ENCODE measurements around the gene OVOL2. TPM values are rescaled to one million over a fixed set of nuclear protein-coding genes. Genes with fewer than 3 reads are reported as not detected.

OVOL2 gene
- total and polyA plus RNA-seq, 8 donors = 5.8 to 10.5 (median 7.9) TPM

GRCh38 chr20:18039063-18039462 is 18.7 kb downstream of the OVOL2 start:
- H3K9me3 ChIP-seq = peaks cover 0 to 7% of the 10 kb centered on the region in 2 donors
- H3K36me3 ChIP-seq = no peaks in the 10 kb centered on the region
- H3K27me3 ChIP-seq = no peaks in the 10 kb centered on the region
- no peaks in the 10 kb centered on the region for H3K4me1 ChIP-seq
- no peak overlapping the region for H3K4me3 ChIP-seq
- TF ChIP-seq CTCF (IDR thresholded peaks at IDR 0.05) = no peak
- DNase-seq (no peak), ATAC-seq (no peak)
- no peak overlapping the region for H3K27ac ChIP-seq
- intact Hi-C loops (cut with DNase I) = no loop called here

- Histone ChIP-seq H3K36me3 (no peaks in the 10 kb centered on the region), H3K27me3 (no peaks in the 10 kb centered on the region), H3K27ac (no peak overlapping the region), H3K9me3 (no peaks in the 10 kb centered on the region), H3K4me3 (no peak overlapping the region), H3K4me1 (no peaks in the 10 kb centered on the region)
- intact Hi-C loops (cut with DNase I) = no loop called here
- ATAC-seq (no peak), DNase-seq (no peak)
- no peak for TF ChIP-seq CTCF (IDR thresholded peaks at IDR 0.05)
Observed at GRCh38 chr20:18034039-18034438, 23.7 kb downstream of the OVOL2 start.

GRCh38 chr20:18032977-18033892 is 24.5 kb downstream of the OVOL2 start:
- DNase-seq (no peak), ATAC-seq (no peak)
- intact Hi-C loops (cut with DNase I) = no loop called here
- no peaks in the 10 kb centered on the region for H3K4me1 ChIP-seq
- no peaks in the 10 kb centered on the region for H3K27me3 ChIP-seq
- H3K4me3 ChIP-seq = no peak overlapping the region
- TF ChIP-seq CTCF (IDR thresholded peaks at IDR 0.05) = no peak
- no peak overlapping the region for H3K27ac ChIP-seq
- no peaks in the 10 kb centered on the region for H3K9me3 ChIP-seq
- H3K36me3 ChIP-seq = no peaks in the 10 kb centered on the region

GRCh38 chr20:18031888-18032509 is 25.7 kb downstream of the OVOL2 start:
- Histone ChIP-seq H3K4me3 (no peak overlapping the region), H3K36me3 (no peaks in the 10 kb centered on the region), H3K9me3 (no peaks in the 10 kb centered on the region), H3K4me1 (no peaks in the 10 kb centered on the region), H3K27ac (no peak overlapping the region), H3K27me3 (no peaks in the 10 kb centered on the region)
- DNase-seq (no peak), ATAC-seq (no peak)
- no peak for TF ChIP-seq CTCF (IDR thresholded peaks at IDR 0.05)
- intact Hi-C loops (cut with DNase I) = no loop called here

GRCh38 chr20:18031050-18031449 is 26.7 kb downstream of the OVOL2 start:
- H3K4me3 ChIP-seq = no peak overlapping the region
- H3K27ac ChIP-seq = no peak overlapping the region
- H3K9me3 ChIP-seq = no peaks in the 10 kb centered on the region
- ATAC-seq = no peak
- H3K4me1 ChIP-seq = no peaks in the 10 kb centered on the region
- no peaks in the 10 kb centered on the region for H3K36me3 ChIP-seq
- no peak for DNase-seq
- intact Hi-C loops (cut with DNase I) = no loop called here
- no peaks in the 10 kb centered on the region for H3K27me3 ChIP-seq
- no peak for TF ChIP-seq CTCF (IDR thresholded peaks at IDR 0.05)
